RWPE2 (cell line): ENCODE results near the gene SKA1.
"Not testable (repeated sequence)": the region's sequence is repeated elsewhere in the genome, so short reads cannot be mapped to it uniquely, and the experiment has no call there.

Source experiments
- ATAC-seq: fragments of 200-7000 bp; cut with Tn5 transposase; 3 replicates; pipeline ENCODE4 v1.9.1; 2021; ENCODE audit warnings: low read depth
- DNase-seq: peaks from one replicate; pipeline ENCODE4 v3.0.0-alpha.2; 2020; ENCODE audit warnings: low spot score
- H3K27ac ChIP-seq: fragments of 450-650 bp; 2 replicates; pipeline ENCODE4 v1.5.1; 2017; ENCODE audit warnings: mild to moderate bottlenecking; ENCODE audit not compliant: poor library complexity, severe bottlenecking
- H3K27me3 ChIP-seq: fragments of 250-450 bp; sonication (Bioruptor Pico); 2 replicates; pipeline ENCODE4 v1.5.1; 2021; ENCODE audit warnings: mild to moderate bottlenecking, moderate library complexity; ENCODE audit not compliant: insufficient read depth, poor library complexity, severe bottlenecking
- H3K36me3 ChIP-seq: fragments of 250-450 bp; sonication (Bioruptor Pico); 2 replicates; pipeline ENCODE4 v1.5.1; 2020; ENCODE audit warnings: low read depth, mild to moderate bottlenecking, moderate library complexity
- H3K4me1 ChIP-seq: fragments of 250-450 bp; sonication (Bioruptor Pico); 2 replicates; pipeline ENCODE4 v1.5.1; 2021; ENCODE audit warnings: mild to moderate bottlenecking, moderate library complexity; ENCODE audit not compliant: insufficient read depth, poor library complexity, severe bottlenecking
- H3K4me3 ChIP-seq: fragments of 250-450 bp; sonication (Bioruptor Pico); 2 replicates; pipeline ENCODE4 v1.5.1; 2021; ENCODE audit warnings: mild to moderate bottlenecking, moderate library complexity; ENCODE audit not compliant: severe bottlenecking
- H3K9me3 ChIP-seq: fragments of 250-450 bp; sonication (Bioruptor Pico); 2 replicates; pipeline ENCODE4 v1.5.1; 2021; ENCODE audit warnings: mild to moderate bottlenecking, moderate library complexity; ENCODE audit not compliant: severe bottlenecking
- CTCF ChIP-seq: fragments of 450-650 bp; IDR thresholded peaks from one replicate; pipeline ENCODE4 v1.5.1; 2017; ENCODE audit warnings: mild to moderate bottlenecking, moderate library complexity; ENCODE audit not compliant: poor library complexity, severe bottlenecking

The SKA1 gene

GRCh38 chr18:50401888-50402287, 27.0 kb downstream of the SKA1 start:
- DNase-seq (peak; percentile 75), ATAC-seq (peak; percentile 91)
- no peak overlapping the region for H3K27ac ChIP-seq
- no peaks in the 10 kb centered on the region for H3K4me1 ChIP-seq
- no peak overlapping the region for H3K4me3 ChIP-seq
- H3K9me3 ChIP-seq = no peaks in the 10 kb centered on the region
- no peak for TF ChIP-seq CTCF
- H3K27me3 ChIP-seq = no peaks in the 10 kb centered on the region
- no peaks in the 10 kb centered on the region for H3K36me3 ChIP-seq

- not testable (repeated sequence) for DNase-seq, H3K27me3 ChIP-seq, H3K9me3 ChIP-seq, H3K27ac ChIP-seq, ATAC-seq, H3K4me3 ChIP-seq, H3K4me1 ChIP-seq, H3K36me3 ChIP-seq
These were observed 30.1 kb downstream of the SKA1 start for GRCh38 chr18:50404752-50405581.

- Histone ChIP-seq H3K27me3 (no peaks in the 10 kb centered on the region), H3K9me3 (no peaks in the 10 kb centered on the region), H3K27ac (no peak overlapping the region), H3K36me3 (no peaks in the 10 kb centered on the region), H3K4me3 (no peak overlapping the region), H3K4me1 (no peaks in the 10 kb centered on the region)
- DNase-seq = no peak
- TF ChIP-seq CTCF = no peak
- ATAC-seq = no peak
These were observed 30.9 kb downstream of the SKA1 start for GRCh38 chr18:50405582-50406271.

GRCh38 chr18:50409236-50409635, 34.4 kb downstream of the SKA1 start:
- H3K27me3 ChIP-seq = no peaks in the 10 kb centered on the region
- H3K4me3 ChIP-seq = no peak overlapping the region
- no peaks in the 10 kb centered on the region for H3K9me3 ChIP-seq
- DNase-seq (no peak), ATAC-seq (no peak)
- no peaks in the 10 kb centered on the region for H3K36me3 ChIP-seq
- TF ChIP-seq CTCF = no peak
- H3K27ac ChIP-seq = no peak overlapping the region
- no peaks in the 10 kb centered on the region for H3K4me1 ChIP-seq

- Histone ChIP-seq H3K4me3 (no peak overlapping the region), H3K27me3 (no peaks in the 10 kb centered on the region), H3K36me3 (no peaks in the 10 kb centered on the region), H3K9me3 (no peaks in the 10 kb centered on the region), H3K27ac (no peak overlapping the region), H3K4me1 (no peaks in the 10 kb centered on the region)
- ATAC-seq (no peak), DNase-seq (no peak)
- TF ChIP-seq CTCF = no peak
These were observed 35.2 kb downstream of the SKA1 start for GRCh38 chr18:50410008-50410407.
